Keratinocyte (primary cell): ENCODE data around the gene NT5DC4. TPM values are rescaled to one million over a fixed set of nuclear protein-coding genes. Genes with fewer than 3 reads are reported as not detected.

Source experiments
- DNase-seq: peaks from one replicate; pipeline ENCODE4 v3.0.0-alpha.2; 2011; ENCODE audit warnings: low read depth, missing footprints, low spot score
- FAIRE-seq: peaks from 2 replicates; lab custom pipeline; 2011; peaks lifted over from hg19 to GRCh38; lab: Jason Lieb, UNC
- H2AFZ ChIP-seq: 2 replicates; pipeline ENCODE4 v1.6.0; 2012; ENCODE audit warnings: low read length, control low read depth, inconsistent platforms; ENCODE audit not compliant: control insufficient read depth
- H3K27ac ChIP-seq: 2 replicates; pipeline ENCODE4 v1.5.1; 2011; ENCODE audit warnings: low read length; ENCODE audit not compliant: control insufficient read depth, insufficient read depth
- H3K27me3 ChIP-seq: 3 replicates; pipeline ENCODE4 v1.6.0; 2011; ENCODE audit warnings: low read length; ENCODE audit not compliant: control insufficient read depth, insufficient read depth; ENCODE audit errors: extremely low read depth
- H3K36me3 ChIP-seq, 2 experiments: 2 replicates in 1 of 2; 3 replicates in 1 of 2; pipeline ENCODE4 v1.5.1; 2011; ENCODE audit warnings: low read length in 2 of 2, mild to moderate bottlenecking in 1 of 2; ENCODE audit not compliant: control insufficient read depth in 2 of 2, insufficient read depth in 2 of 2; ENCODE audit errors: extremely low read depth in 1 of 2
- H3K4me1 ChIP-seq: 3 replicates; pipeline ENCODE4 v1.5.1; 2011; ENCODE audit warnings: low read length; ENCODE audit not compliant: control insufficient read depth, insufficient read depth; ENCODE audit errors: extremely low read depth
- H3K4me2 ChIP-seq: 3 replicates; pipeline ENCODE4 v1.6.0; 2011; ENCODE audit warnings: low read depth, low read length; ENCODE audit not compliant: control insufficient read depth, insufficient read depth; ENCODE audit errors: extremely low read depth
- H3K4me3 ChIP-seq, 3 experiments: fragments of 200-600 bp in 1 of 3; sonication (generic) in 1 of 3; 2 replicates in 2 of 3; 3 replicates in 1 of 3; pipeline ENCODE4 v1.5.1; 2011 to 2016; ENCODE audit warnings: low read length in 3 of 3, mild to moderate bottlenecking in 3 of 3, control low read depth in 2 of 3, inconsistent platforms in 1 of 3, low read depth in 1 of 3, mixed read lengths in 1 of 3, mixed run types in 1 of 3, moderate library complexity in 1 of 3; ENCODE audit not compliant: control insufficient read depth in 2 of 3, insufficient read depth in 2 of 3; ENCODE audit errors: extremely low read depth in 1 of 3
- H3K79me2 ChIP-seq: 2 replicates; pipeline ENCODE4 v1.6.0; 2012; ENCODE audit warnings: low read length; ENCODE audit not compliant: control insufficient read depth, insufficient read depth
- H3K9ac ChIP-seq: 3 replicates; pipeline ENCODE4 v1.6.0; 2011; ENCODE audit warnings: low read length; ENCODE audit not compliant: control insufficient read depth, insufficient read depth; ENCODE audit errors: extremely low read depth
- H3K9me1 ChIP-seq: 3 replicates; pipeline ENCODE4 v1.6.0; 2011; ENCODE audit warnings: low read length; ENCODE audit not compliant: control insufficient read depth, insufficient read depth; ENCODE audit errors: extremely low read depth
- H3K9me3 ChIP-seq: 2 replicates; pipeline ENCODE4 v1.5.1; 2012; ENCODE audit warnings: low read depth, low read length; ENCODE audit not compliant: control insufficient read depth
- H4K20me1 ChIP-seq: 3 replicates; pipeline ENCODE4 v1.6.0; 2011; ENCODE audit warnings: low read length; ENCODE audit not compliant: control insufficient read depth, insufficient read depth; ENCODE audit errors: extremely low read depth
- EZH2 ChIP-seq: IDR thresholded peaks from one replicate; pipeline ENCODE4 v1.6.1; 2012; ENCODE audit warnings: inconsistent platforms, mild to moderate bottlenecking, low read length, moderate library complexity
- dilution Hi-C: fragments of 300-500 bp; cut with MboI; formaldehyde crosslinking; loops from one replicate; pipeline ENCODE4 v1.7.0; 2020; ENCODE audit warnings: low sequenced_read_pairs; ENCODE audit not compliant: extremely low pct_ligation_motif_present
- polyA plus RNA-seq, 5 experiments: library from polyadenylated mRNA; depleted of rRNA in 3 of 5; stranded (reverse) in 3 of 5; stranded (forward) in 1 of 5; unstranded in 1 of 5; fragments of >200 nt; gene quantifications; 1 replicate in 1 of 5; 2 replicates in 3 of 5; 3 replicates in 1 of 5; pipeline versions ENCODE4 v1.2.1 to v1.2.3, GENCODE V29; 2011 to 2012; ENCODE audit warnings: missing spikeins in 2 of 5, low read depth in 1 of 5, low replicate concordance in 1 of 5
- TF ChIP-seq, protein P1 (sequence below), 3 experiments: IDR thresholded peaks in 1 of 3; conservative IDR thresholded peaks in 1 of 3; optimal IDR thresholded peaks in 1 of 3; 2 replicates in 2 of 3; 3 replicates in 1 of 3; pipeline versions ENCODE3 to v1.5.1; 2011; ENCODE audit warnings: low read length in 3 of 3, mild to moderate bottlenecking in 3 of 3, moderate library complexity in 2 of 3, control low read depth in 1 of 3, inconsistent platforms in 1 of 3; ENCODE audit not compliant: insufficient read depth in 2 of 3; ENCODE audit errors: extremely low read depth in 1 of 3

Gene NT5DC4
- polyA plus RNA-seq, 1 donor (not counting 4 experiments of a cell fraction or from before 2014, with no cell fraction given): 1.00 TPM

DNA sequence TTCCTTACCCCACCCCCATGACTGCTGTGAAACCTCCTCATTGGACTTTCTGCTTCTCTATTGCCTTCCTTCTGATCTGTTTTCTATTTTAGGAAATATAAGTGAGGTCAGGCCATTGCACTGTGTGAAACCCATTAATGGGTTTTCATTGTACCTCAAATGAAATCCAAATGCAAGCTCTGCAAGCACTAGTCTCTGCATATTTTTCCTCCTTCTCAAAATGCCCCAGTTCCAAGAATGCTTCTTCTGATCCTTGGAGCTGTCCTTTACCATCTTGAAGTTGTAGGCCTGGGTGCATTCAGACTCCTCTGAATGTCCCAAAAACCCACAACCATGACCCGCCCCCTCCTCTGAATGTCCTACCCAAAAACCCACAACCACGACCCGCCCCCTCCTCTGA, 55.3 kb downstream of the NT5DC4 start:
- peaks cover 35 to 46% of the 10 kb centered on the region in 2 experiments for H3K36me3 ChIP-seq
- H3K4me1 ChIP-seq: peaks cover 18% of the 10 kb centered on the region
- FAIRE-seq: peak; percentile 34

DNA sequence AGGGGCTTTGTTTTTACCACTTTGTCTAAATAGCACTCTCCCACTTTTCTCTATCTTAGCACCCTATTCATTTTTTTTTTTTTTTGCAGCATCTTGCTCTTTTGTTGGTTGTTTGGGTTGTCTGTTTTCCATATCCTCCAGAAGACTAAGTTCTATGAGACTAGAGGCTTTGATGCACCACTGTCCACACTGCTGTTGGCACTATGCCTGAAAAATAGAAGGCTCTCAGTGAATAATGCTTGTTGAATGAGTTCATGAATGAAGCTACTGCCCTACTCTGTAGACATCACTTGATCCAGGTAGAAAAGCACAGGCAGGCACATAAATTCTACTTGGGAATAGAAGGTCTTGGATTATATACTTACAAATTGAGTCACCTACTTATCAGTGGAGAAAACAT, 56.2 kb downstream of the NT5DC4 start:
- Histone ChIP-seq H3K27me3 (no peaks in the 10 kb centered on the region), H3K4me1 (peaks cover 25% of the 10 kb centered on the region), H3K4me3 (no peak overlapping the region), H3K27ac (peak overlapping the region; percentile 27), H3K4me2 (no peak overlapping the region), H3K9me1 (peaks cover 2% of the 10 kb centered on the region), H4K20me1 (peaks cover 8% of the 10 kb centered on the region), H3K9ac (no peak overlapping the region), H3K9me3 (no peaks in the 10 kb centered on the region), H2AFZ (no peak overlapping the region), H3K36me3 (peaks cover 39 to 54% of the 10 kb centered on the region in 2 experiments), H3K79me2 (peaks cover 13% of the 10 kb centered on the region)
- dilution Hi-C loops: no loop called here
- FAIRE-seq (no peak), DNase-seq (no peak)
- TF ChIP-seq, protein P1, sequence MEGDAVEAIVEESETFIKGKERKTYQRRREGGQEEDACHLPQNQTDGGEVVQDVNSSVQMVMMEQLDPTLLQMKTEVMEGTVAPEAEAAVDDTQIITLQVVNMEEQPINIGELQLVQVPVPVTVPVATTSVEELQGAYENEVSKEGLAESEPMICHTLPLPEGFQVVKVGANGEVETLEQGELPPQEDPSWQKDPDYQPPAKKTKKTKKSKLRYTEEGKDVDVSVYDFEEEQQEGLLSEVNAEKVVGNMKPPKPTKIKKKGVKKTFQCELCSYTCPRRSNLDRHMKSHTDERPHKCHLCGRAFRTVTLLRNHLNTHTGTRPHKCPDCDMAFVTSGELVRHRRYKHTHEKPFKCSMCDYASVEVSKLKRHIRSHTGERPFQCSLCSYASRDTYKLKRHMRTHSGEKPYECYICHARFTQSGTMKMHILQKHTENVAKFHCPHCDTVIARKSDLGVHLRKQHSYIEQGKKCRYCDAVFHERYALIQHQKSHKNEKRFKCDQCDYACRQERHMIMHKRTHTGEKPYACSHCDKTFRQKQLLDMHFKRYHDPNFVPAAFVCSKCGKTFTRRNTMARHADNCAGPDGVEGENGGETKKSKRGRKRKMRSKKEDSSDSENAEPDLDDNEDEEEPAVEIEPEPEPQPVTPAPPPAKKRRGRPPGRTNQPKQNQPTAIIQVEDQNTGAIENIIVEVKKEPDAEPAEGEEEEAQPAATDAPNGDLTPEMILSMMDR (optimal IDR thresholded peaks at IDR 0.05 in 1 of 3, IDR thresholded peaks at IDR 0.05 in 1 of 3, conservative IDR thresholded peaks at IDR 0.05 in 1 of 3; ENCODE audit: extremely low read depth in 1 of 3, insufficient read depth in 2 of 3, low read length in 3 of 3): no peak
- no peak for TF ChIP-seq EZH2

More for the DNA sequence above, 55.3 kb downstream of the NT5DC4 start:
- TF ChIP-seq EZH2: no peak
- TF ChIP-seq, protein P1 (optimal IDR thresholded peaks at IDR 0.05 in 1 of 3, IDR thresholded peaks at IDR 0.05 in 1 of 3, conservative IDR thresholded peaks at IDR 0.05 in 1 of 3; ENCODE audit: extremely low read depth in 1 of 3, insufficient read depth in 2 of 3, low read length in 3 of 3): no peak
- Histone ChIP-seq H3K4me3 (no peak overlapping the region), H3K9me1 (peaks cover 2% of the 10 kb centered on the region), H2AFZ (no peak overlapping the region), H4K20me1 (peaks cover 8% of the 10 kb centered on the region), H3K79me2 (peaks cover 4% of the 10 kb centered on the region), H3K4me2 (no peak overlapping the region), H3K27me3 (no peaks in the 10 kb centered on the region), H3K9ac (no peak overlapping the region), H3K9me3 (no peaks in the 10 kb centered on the region), H3K27ac (no peak overlapping the region)
- DNase-seq: no peak
- dilution Hi-C loops: no loop called here
